Psoas muscle (tissue), 8 donors: Measurements from ENCODE around the gene TRIM67. TPM values are rescaled to one million over a fixed set of nuclear protein-coding genes. Genes with fewer than 3 reads are reported as not detected.

Experiments
- ATAC-seq, 4 donors: fragments of 200-7000 bp; cut with Tn5 transposase; one replicate each; pipeline ENCODE4 v1.9.1; 2020; ENCODE audit warnings: moderate library complexity in 3 of 4, mild to moderate bottlenecking in 2 of 4
- DNase-seq, 2 donors: peaks; one replicate each; pipeline ENCODE4 v3.0.0-alpha.2; 2020
- H3K27ac ChIP-seq: fragments of 200-600 bp; one replicate; pipeline ENCODE4 v1.8.0; 2022
- H3K27me3 ChIP-seq, 3 donors: fragments of 200-600 bp in 1 of 3; one replicate each; pipeline versions ENCODE4 v1.6.1 to v1.8.0; 2013 to 2022; ENCODE audit warnings: low read length in 2 of 3, mild to moderate bottlenecking in 2 of 3, moderate library complexity in 1 of 3; ENCODE audit not compliant: insufficient read depth in 3 of 3
- H3K36me3 ChIP-seq, 2 donors: fragments of 200-600 bp in 1 of 2; one replicate each; pipeline versions ENCODE4 v1.6.1 to v1.8.0; 2013 to 2022; ENCODE audit warnings: low read depth in 1 of 2, mild to moderate bottlenecking in 1 of 2, moderate library complexity in 1 of 2; ENCODE audit not compliant: insufficient read depth in 1 of 2
- H3K4me1 ChIP-seq: fragments of 200-600 bp; one replicate; pipeline ENCODE4 v1.8.0; 2022
- H3K4me3 ChIP-seq: fragments of 200-600 bp; one replicate; pipeline ENCODE4 v1.8.0; 2022; ENCODE audit warnings: mild to moderate bottlenecking
- H3K9me3 ChIP-seq: fragments of 200-600 bp; one replicate; pipeline ENCODE4 v1.8.0; 2022
- WGBS, 3 donors: extraction: QIAGEN DNeasy Blood & Tissue Kit; methylation state at CpG; one replicate each; pipeline versions ENCODE4 v1.1.6 to v1.1.7; 2013; 5-methylcytosine and 5-hydroxymethylcytosine counted together
- intact Hi-C, 2 donors: fragments of 100-400 bp; cut with DNase I; formaldehyde crosslinking; loops; one replicate each; pipeline versions ENCODE4 v1.11.0 to v1.14.2; 2022
- polyA plus RNA-seq, 3 donors: library from polyadenylated mRNA; stranded (reverse); fragments of 200-250 nt; gene quantifications; one replicate each; pipeline ENCODE4 v1.2.3, GENCODE V29; 2013
- total RNA-seq, 4 donors: library from RNA; stranded (reverse); fragmentation: NEBNext Ultra II Directional in 2 of 4; extraction: Animal tissue kit (Norgen Biotek cat#: 25700) in 2 of 4; gene quantifications; one replicate each; pipeline versions ENCODE4 v1.2.1 to v1.2.4, GENCODE V29; 2021 to 2023
- TF ChIP-seq, protein P1 (sequence below): fragments of 200-600 bp; IDR thresholded peaks from one replicate; pipeline ENCODE4 v1.8.0; 2022; ENCODE audit warnings: antibody characterized with exemption
- donor health status: healthy with polysubstance abuse.
- donor health status: DM: no; HTN: no; CAD: no; lungs with moderate emphysema.
- donor health status: Bipolar disorder and iron deficiency.
- donor health status: healthy.
- donor health status: DM: yes; HTN: yes; CAD: no.
- donor health status: DM: no; HTN: no; CAD: no.
- donor health status: DM: no; HTN: no; CAD: no.
- donor health status: DM: yes; HTN: yes; CAD: no.

TRIM67 gene
- total and polyA plus RNA-seq, 7 donors: 0.06 TPM; not detected in 6

DNA sequence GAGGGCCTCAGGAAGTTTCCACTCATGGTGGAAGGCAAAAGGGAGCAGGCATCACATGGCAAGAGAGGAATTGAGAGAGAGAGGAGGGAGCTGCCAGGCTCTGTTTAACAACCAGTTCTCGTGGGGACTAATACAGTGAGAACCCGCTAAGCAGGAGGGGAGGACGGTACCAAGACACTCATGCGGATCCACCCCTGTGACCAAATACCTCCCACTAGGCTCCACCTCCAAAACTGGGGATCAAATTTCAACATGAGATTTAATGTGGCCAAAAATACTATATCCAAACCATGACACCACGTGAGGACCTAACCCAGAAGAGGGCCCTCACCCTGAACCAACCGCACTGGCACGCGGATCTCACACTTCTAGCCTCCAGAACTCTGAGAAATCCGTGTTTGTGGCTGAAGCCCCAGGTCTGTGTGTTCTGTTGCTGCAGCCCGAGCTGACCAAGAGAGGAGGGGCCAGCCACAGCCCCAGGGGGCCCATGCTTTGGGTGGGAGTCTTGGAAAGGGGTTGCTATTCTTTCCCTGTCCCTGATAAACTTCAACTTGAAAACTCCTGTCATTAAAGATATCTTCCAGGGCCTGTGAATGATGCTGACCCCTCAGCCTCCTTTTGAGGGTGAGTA lies 32.0 kb downstream of the TRIM67 start:
- no peak for DNase-seq
- intact Hi-C loops: no loop called here
- Histone ChIP-seq H3K4me3 (no peak overlapping the region), H3K36me3 (no peaks in the 10 kb centered on the region), H3K27me3 (peaks cover 0 to 6% (median 0%) of the 10 kb centered on the region in 3 donors), H3K4me1 (peaks cover 5% of the 10 kb centered on the region), H3K27ac (no peak overlapping the region), H3K9me3 (no peaks in the 10 kb centered on the region)
- ATAC-seq: no peak
- 75 to 78% (median 78%) methylated on average over 10 of the region's 10 CpGs for WGBS, 3 donors
- TF ChIP-seq, protein P1, sequence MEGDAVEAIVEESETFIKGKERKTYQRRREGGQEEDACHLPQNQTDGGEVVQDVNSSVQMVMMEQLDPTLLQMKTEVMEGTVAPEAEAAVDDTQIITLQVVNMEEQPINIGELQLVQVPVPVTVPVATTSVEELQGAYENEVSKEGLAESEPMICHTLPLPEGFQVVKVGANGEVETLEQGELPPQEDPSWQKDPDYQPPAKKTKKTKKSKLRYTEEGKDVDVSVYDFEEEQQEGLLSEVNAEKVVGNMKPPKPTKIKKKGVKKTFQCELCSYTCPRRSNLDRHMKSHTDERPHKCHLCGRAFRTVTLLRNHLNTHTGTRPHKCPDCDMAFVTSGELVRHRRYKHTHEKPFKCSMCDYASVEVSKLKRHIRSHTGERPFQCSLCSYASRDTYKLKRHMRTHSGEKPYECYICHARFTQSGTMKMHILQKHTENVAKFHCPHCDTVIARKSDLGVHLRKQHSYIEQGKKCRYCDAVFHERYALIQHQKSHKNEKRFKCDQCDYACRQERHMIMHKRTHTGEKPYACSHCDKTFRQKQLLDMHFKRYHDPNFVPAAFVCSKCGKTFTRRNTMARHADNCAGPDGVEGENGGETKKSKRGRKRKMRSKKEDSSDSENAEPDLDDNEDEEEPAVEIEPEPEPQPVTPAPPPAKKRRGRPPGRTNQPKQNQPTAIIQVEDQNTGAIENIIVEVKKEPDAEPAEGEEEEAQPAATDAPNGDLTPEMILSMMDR: no peak

DNA sequence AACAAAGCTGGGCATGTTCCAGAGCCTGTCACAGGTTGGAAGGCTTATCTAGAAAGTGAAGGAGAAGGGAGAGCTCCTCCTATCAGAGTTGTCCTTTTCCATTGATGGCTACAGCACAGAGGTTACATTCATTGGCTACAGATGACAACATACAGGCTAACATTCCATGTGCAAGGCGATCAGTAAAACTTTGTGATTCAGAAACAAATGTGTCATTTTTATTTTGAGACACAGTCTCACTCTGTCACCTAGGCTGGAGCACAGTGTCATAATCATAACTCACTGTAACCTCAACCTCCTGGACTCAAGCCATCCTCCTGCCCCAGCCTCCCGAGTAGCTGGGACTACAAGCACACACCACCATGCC lies 32.6 kb downstream of the TRIM67 start:
- Histone ChIP-seq H3K9me3 (no peaks in the 10 kb centered on the region), H3K27me3 (peaks cover 0 to 3% (median 0%) of the 10 kb centered on the region in 3 donors), H3K4me1 (peaks cover 5% of the 10 kb centered on the region), H3K27ac (no peak overlapping the region), H3K4me3 (no peak overlapping the region), H3K36me3 (no peaks in the 10 kb centered on the region)
- intact Hi-C loops: no loop called here
- TF ChIP-seq, protein P1: no peak
- WGBS, 3 donors: 77 to 85% (median 84%) methylated on average over 2 of the region's 2 CpGs
- no peak for ATAC-seq
- DNase-seq: no peak

DNA sequence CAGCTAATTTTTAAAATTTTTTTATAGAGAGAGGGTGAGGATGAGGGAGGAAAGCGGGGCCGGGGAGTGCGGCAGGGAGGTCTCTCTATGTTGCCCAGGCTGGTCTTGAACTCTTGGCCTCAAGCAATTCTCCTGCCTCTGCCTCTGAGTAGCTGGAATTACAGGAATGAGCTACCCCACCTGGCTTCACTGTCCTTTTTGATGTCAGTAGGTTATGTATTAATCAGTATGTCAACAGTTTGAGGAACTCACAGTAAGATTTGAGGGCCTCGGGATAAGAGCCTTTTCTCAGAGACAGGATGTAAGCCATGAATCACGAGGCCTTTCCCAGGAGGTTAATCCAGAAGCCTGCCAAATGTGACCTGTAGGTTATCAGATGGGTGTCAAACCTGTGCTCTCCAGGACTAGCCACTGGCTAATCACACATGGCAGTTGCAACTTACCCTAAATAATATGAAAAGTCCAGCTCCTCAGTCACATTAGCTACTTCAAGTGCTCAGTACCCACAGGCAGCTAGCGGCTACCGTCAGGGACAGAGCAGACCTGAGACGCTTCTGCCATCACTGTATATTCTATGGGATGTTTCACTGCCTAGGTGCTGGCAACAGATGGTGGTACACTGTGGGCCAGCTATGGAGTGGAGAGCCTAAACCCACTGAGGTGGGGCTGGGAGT lies 33.1 kb downstream of the TRIM67 start:
- ATAC-seq (no peak), DNase-seq (no peak)
- no peaks in the 10 kb centered on the region for H3K36me3 ChIP-seq
- H3K4me3 ChIP-seq: no peak overlapping the region
- peaks cover 5% of the 10 kb centered on the region for H3K4me1 ChIP-seq
- TF ChIP-seq, protein P1: no peak
- no peak overlapping the region for H3K27ac ChIP-seq
- 81 to 83% (median 82%) methylated on average over 8 of the region's 8 CpGs for WGBS, 3 donors
- no peaks in the 10 kb centered on the region for H3K9me3 ChIP-seq
- peaks cover 0 to 8% (median 0%) of the 10 kb centered on the region in 3 donors for H3K27me3 ChIP-seq
- intact Hi-C loops: no loop called here

DNA sequence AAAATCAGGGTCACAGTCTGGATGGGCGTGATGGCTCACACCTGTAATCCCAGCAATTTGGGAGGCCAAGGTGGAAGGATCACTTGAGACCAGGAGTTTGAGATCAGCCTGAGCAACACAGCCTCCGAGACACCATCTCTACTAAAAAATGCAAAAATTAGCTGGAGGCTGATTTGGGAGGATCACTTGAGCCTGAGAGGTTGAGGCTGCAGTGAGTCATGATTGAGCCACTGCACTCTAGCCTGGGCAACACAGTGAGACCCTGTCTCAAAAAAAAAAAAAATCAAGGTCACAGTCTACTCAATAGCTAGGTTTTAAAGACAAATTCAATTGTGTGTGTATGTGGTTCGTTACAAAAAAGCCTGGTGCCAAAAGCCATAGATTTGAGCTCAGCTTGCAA lies 34.4 kb downstream of the TRIM67 start:
- no peak for DNase-seq
- intact Hi-C loops: no loop called here

More for the DNA sequence above, 34.4 kb downstream of the TRIM67 start:
- Histone ChIP-seq H3K9me3 (no peaks in the 10 kb centered on the region), H3K4me1 (peaks cover 5% of the 10 kb centered on the region), H3K27me3 (peaks cover 0 to 9% (median 0%) of the 10 kb centered on the region in 3 donors), H3K4me3 (no peak overlapping the region), H3K27ac (no peak overlapping the region), H3K36me3 (no peaks in the 10 kb centered on the region)
- no peak for ATAC-seq
- 83 to 85% (median 84%) methylated on average over 3 of the region's 3 CpGs for WGBS, 3 donors
- TF ChIP-seq, protein P1: no peak
